Skin epidermis (tissue), 12 donors: Measurements from ENCODE around the gene PPP1R36.

Source experiments
- H3K27ac ChIP-seq, 21 experiments: fragments of 200-600 bp; sonication (generic) in 11 of 21; one replicate each; pipeline ENCODE4 v1.5.0; 2020; ENCODE audit warnings: mild to moderate bottlenecking in 3 of 21, inconsistent platforms in 2 of 21, moderate library complexity in 2 of 21
- H3K4me3 ChIP-seq, 7 experiments: fragments of 200-600 bp; sonication (generic) in 2 of 7; one replicate each; pipeline ENCODE4 v1.5.0; 2020; ENCODE audit warnings: inconsistent platforms in 2 of 7, mild to moderate bottlenecking in 2 of 7, moderate library complexity in 1 of 7

The PPP1R36 gene, protein sequence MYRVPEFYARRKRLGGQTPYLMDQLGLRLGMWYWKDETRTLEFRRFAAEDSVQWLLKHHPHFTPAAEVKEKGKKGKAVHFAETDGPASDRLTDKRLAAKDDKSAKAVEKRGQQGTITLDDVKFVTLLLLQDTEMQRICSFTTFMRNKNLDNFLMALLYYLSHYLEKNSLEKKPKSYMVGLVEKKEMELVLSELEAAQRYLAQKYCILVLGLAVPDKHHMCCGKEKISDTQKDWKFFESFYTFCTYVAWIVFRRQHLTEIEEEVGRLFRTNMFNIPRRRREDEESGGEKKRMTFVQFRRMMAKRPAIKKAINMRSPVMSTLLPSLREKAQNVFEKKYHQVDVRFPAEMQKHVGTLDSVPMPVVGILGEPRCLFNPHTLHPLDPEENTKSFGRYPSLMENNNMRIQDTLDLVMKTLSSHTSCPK

GRCh38 chr14:64549791-64550620 lies at the start of gene PPP1R36:
TSS of gene PPP1R36 (plus strand) at chr14:64549961. CDS start at chr14:64549998, 37 bp downstream.
- Histone ChIP-seq H3K4me3 (peak within 1 kb of the TSS; percentile 25 to 44 (median 32)), H3K27ac (peak within 1 kb of the TSS in 12 of 21 experiments; percentile 22 to 75 (median 46))

GRCh38 chr14:64500088-64500487 lies 49.7 kb upstream of the PPP1R36 start:
- Histone ChIP-seq H3K4me3 (no peak overlapping the region), H3K27ac (peak overlapping the region in 4 of 21 experiments; percentile 14 to 100 (median 63))

GRCh38 chr14:64501411-64502171 lies 48.2 kb upstream of the PPP1R36 start:
- peak overlapping the region in 5 of 7 experiments; percentile 65 to 99 (median 86) for H3K4me3 ChIP-seq
- H3K27ac ChIP-seq: peak overlapping the region; percentile 16 to 100 (median 99)

- Histone ChIP-seq H3K27ac (peak overlapping the region in 20 of 21 experiments; percentile 31 to 100 (median 99)), H3K4me3 (peak overlapping the region; percentile 65 to 99 (median 86))
Observed at GRCh38 chr14:64502456-64502855, 47.3 kb upstream of the PPP1R36 start.

GRCh38 chr14:64502887-64503433 lies 46.8 kb upstream of the PPP1R36 start:
- peak overlapping the region; percentile 91 to 100 (median 99) for H3K27ac ChIP-seq
- H3K4me3 ChIP-seq: peak overlapping the region; percentile 65 to 99 (median 86)

DNA sequence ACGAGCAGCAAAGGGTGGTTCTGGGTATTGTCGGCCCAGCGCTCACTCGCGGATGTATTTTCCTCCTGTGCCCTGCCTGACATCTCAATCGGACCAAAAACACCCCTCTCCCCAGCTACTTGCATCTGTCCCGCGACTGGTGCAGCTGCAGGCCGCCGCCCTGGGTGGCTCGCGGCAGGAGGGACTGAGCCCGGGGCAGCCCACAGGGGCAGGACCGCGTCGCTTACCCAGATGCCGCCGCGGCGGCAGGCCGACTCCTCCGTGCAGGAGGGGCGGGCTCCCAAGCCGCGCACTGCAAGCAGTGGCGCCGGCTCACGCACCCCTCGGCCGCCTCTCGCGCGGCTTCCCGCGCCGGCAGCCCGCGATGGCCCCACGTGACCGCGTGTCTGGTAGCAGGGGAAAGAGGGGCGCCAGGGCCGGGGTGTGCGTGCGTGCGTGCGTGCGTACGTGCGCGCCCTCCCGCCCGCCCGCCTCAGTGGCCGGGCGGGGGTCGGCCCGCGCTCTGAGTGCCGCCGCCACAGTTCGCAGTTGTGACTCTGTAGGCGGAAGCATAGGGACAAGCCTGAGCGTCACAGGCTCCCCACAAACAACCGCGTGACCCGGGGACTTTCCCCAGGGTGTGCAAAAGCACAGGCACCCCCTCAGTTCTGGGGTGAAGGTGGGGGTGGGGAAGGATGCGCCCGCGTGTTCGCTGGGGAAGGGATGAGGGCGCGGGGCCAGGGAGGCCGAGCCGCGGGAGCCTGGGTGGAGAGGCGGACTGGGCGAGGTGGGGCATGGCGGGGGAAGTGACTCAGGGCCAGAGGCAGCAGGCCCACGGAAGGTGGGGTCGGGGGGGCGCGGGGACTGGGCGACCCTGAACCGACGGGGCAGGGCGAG lies 46.1 kb upstream of the PPP1R36 start, which contains the start of gene ZBTB25:
TSS of gene ZBTB25 (minus strand) at position 405 of the 876 bp plus-strand sequence. CDS start 13,305 bp downstream, outside the sequence.
- peak within 1 kb of the TSS; percentile 91 to 100 (median 99) for H3K27ac ChIP-seq
- H3K4me3 ChIP-seq: peak within 1 kb of the TSS; percentile 65 to 99 (median 86)

- peak within 1 kb of the TSS; percentile 65 to 99 (median 86) for H3K4me3 ChIP-seq
- peak within 1 kb of the TSS; percentile 91 to 100 (median 99) for H3K27ac ChIP-seq
Observed at GRCh38 chr14:64504310-64504896, 45.4 kb upstream of the PPP1R36 start, which contains the start of gene ZBTB1. TSS of gene ZBTB1 (plus strand) at chr14:64504770. CDS start at chr14:64521505, 16,735 bp downstream.

DNA sequence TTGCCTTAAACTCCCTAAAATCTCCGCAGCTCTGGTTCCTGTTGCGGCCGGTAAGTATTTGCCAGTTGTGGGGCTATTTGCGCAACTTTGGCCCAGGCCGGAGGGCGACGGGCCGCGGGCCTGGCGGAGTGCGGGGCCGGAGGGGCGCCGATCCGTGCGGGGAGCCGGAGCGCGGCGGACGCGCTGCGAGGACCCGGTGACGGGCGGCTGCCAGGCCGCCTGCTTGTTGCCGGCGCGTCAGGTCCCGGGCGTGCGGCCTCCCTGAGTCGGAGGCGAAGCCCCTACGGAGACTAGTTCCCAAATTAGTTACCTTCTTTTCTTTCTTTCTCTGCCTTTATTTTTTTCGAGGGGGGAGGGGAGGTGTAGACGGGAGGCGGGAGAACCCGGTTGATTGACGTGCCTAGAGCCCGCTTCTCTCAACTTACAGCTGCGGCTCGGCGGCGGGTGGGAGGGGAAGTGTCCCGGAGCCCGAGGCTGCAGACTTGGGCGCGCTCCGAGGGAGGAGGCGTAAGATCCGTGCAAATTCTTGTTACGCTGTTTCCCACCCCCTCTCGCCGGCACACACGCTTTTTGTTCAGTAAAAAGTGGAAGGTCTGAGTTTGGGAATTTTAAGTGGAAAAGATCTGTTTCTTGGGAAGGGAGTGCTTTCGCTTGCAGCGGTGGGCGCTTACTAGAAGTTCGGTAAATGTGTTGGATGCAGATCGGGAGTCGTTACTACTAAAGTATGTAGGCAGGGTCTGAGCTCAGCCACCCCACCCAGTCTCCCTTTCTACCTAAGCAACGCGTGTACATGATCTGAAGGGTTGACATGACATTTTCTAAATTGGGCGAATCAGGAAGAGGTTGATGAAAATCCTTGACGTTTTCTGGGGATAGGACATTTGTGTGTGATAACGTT lies 44.6 kb upstream of the PPP1R36 start:
- Histone ChIP-seq H3K4me3 (peak overlapping the region; percentile 65 to 99 (median 86)), H3K27ac (peak overlapping the region; percentile 91 to 100 (median 99))

DNA sequence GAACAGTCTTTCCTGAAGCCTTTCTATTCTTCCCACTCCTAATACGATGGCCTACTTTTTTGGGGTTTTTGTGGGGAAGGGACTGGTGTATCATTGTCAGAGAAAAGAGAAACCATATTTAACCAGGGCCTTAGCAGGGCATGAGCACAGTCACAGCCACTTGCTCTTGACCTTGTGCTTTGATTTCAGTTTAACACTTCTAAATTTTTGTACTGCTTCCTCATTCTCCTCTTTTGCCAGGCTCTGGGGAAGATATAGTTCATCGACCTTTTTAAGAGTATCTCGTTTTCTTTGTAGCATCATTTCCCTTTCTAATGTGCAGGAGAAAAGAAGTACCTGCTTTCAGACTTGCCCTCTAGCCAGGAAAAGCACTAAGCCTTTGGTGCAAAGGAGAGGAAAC lies 43.0 kb upstream of the PPP1R36 start:
- H3K4me3 ChIP-seq: peak overlapping the region in 6 of 7 experiments; percentile 65 to 99 (median 87)
- peak overlapping the region in 15 of 21 experiments; percentile 92 to 100 (median 99) for H3K27ac ChIP-seq

GRCh38 chr14:64507376-64508156 lies 42.2 kb upstream of the PPP1R36 start:
- Histone ChIP-seq H3K4me3 (peak overlapping the region in 2 of 7 experiments; percentile 88), H3K27ac (peak overlapping the region in 9 of 21 experiments; percentile 3 to 100 (median 99))

- Histone ChIP-seq H3K4me3 (no peak overlapping the region), H3K27ac (peak overlapping the region in 5 of 21 experiments; percentile 9 to 100 (median 99))
Observed at GRCh38 chr14:64508215-64508776, 41.5 kb upstream of the PPP1R36 start.

DNA sequence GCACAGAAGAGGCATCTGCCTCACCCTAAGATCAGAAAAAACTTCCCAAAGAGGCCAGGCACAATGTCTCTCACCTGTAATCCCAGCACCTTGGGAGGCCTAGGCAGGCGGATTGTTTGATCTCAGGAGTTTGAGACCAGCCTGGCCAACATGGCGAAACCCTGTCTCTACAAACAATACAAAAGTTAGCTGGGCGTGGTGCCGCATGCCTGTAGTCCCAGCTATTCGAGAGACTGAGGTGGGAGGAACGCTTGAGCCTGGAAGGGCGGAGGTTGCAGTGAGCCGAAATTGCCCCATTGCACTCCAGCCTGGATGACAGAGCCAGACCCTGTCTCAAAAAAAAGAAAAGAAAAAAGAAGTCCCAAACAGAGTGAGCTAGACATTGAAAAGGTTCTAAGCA lies 40.7 kb upstream of the PPP1R36 start:
- H3K27ac ChIP-seq: peak overlapping the region in 3 of 21 experiments; percentile 9 to 56 (median 9)

DNA sequence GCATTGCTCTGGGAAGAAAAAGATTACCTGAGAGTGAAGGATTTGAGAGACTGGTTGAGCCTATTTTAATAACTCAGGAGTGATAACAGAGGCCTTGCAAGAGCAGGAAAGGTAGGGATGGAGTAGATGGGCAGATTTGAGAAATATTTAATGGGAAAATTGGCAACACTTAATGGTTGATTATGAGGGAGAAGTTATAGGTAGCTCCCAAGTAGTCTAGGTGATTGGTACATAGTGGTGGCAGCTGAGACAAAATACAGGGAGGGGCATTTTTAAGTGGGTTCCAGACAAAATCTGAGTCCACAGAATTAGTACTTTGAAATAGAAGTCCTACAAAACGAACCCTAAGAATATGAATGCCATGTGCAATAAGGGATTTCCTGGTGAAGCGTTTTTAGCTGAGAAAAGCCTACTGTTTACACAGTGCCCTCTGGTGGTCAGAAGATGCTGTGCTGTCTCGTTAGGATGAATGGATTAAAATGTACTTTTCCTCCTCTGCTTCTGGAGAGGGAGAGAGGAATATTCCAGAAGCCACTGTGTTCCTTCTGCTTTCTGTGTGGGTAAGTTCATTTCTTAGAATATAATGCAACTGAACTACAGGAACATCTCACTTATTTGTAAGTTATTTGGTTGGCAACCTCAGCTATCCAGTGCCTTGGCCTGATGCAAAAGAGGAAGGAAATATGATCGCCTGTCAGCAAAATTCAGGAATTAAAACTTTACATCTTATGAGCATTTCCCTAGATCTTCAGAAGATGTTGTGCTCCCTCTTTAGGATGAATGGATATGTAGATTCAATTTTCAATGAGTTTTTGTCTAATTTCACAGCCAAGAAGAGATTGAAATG lies 38.7 kb upstream of the PPP1R36 start:
- peak overlapping the region in 10 of 21 experiments; percentile 5 to 67 (median 24) for H3K27ac ChIP-seq
- no peak overlapping the region for H3K4me3 ChIP-seq

More for the DNA sequence above, 40.7 kb upstream of the PPP1R36 start:
- H3K4me3 ChIP-seq: no peak overlapping the region

- Histone ChIP-seq H3K27ac (no peak overlapping the region), H3K4me3 (no peak overlapping the region)
Observed at GRCh38 chr14:64513271-64513670, 36.5 kb upstream of the PPP1R36 start.
